ENCODE results near the gene CKAP5.

The CKAP5 gene

GRCh38 chr11:46845740-46846509 is at the start of gene CKAP5:
Gene CKAP5 (minus strand): TSS chr11:46846280. CDS start chr11:46821231, 25,049 bp downstream.
- peak; percentile 76 for DNase-seq (ENCODE audit: low read depth, low spot score)

- no peak for DNase-seq (ENCODE audit: low read depth, low spot score)
Observed at GRCh38 chr11:46895821-46896220, 49.7 kb upstream of the CKAP5 start.

GRCh38 chr11:46894961-46895360 is 48.9 kb upstream of the CKAP5 start:
- no peak for DNase-seq (ENCODE audit: low read depth, low spot score)

- DNase-seq (ENCODE audit: low read depth, low spot score), result no peak
Observed at GRCh38 chr11:46894506-46894905, 48.4 kb upstream of the CKAP5 start.

- DNase-seq (ENCODE audit: low read depth, low spot score), result no peak
Observed at GRCh38 chr11:46892838-46893237, 46.8 kb upstream of the CKAP5 start.

GRCh38 chr11:46892109-46892508 is 46.0 kb upstream of the CKAP5 start:
- DNase-seq (ENCODE audit: low read depth, low spot score), result no peak

- DNase-seq (ENCODE audit: low read depth, low spot score), result no peak
Observed at GRCh38 chr11:46890665-46891064, 44.6 kb upstream of the CKAP5 start.

- peak; percentile 56 for DNase-seq (ENCODE audit: low read depth, low spot score)
Observed at GRCh38 chr11:46889689-46890475, 43.8 kb upstream of the CKAP5 start.

- DNase-seq (ENCODE audit: low read depth, low spot score), result no peak
Observed at GRCh38 chr11:46889251-46889650, 43.2 kb upstream of the CKAP5 start.

GRCh38 chr11:46888636-46889035 is 42.6 kb upstream of the CKAP5 start:
- DNase-seq (ENCODE audit: low read depth, low spot score), result no peak

- DNase-seq (ENCODE audit: low read depth, low spot score), result no peak
Observed at GRCh38 chr11:46886211-46886610, 40.1 kb upstream of the CKAP5 start.

- no peak for DNase-seq (ENCODE audit: low read depth, low spot score)
Observed at GRCh38 chr11:46879056-46879585, 33.0 kb upstream of the CKAP5 start.

- DNase-seq (ENCODE audit: low read depth, low spot score), result no peak
Observed at GRCh38 chr11:46877580-46877979, 31.5 kb upstream of the CKAP5 start.

- DNase-seq (ENCODE audit: low read depth, low spot score), result no peak
Observed at GRCh38 chr11:46876471-46876870, 30.4 kb upstream of the CKAP5 start.

GRCh38 chr11:46874586-46874985 is 28.5 kb upstream of the CKAP5 start:
- DNase-seq (ENCODE audit: low read depth, low spot score), result no peak

GRCh38 chr11:46868912-46869311 is 22.8 kb upstream of the CKAP5 start:
- no peak for DNase-seq (ENCODE audit: low read depth, low spot score)

- no peak for DNase-seq (ENCODE audit: low read depth, low spot score)
Observed at GRCh38 chr11:46865340-46865739, 19.3 kb upstream of the CKAP5 start.

GRCh38 chr11:46860218-46860617 is 14.1 kb upstream of the CKAP5 start:
- no peak for DNase-seq (ENCODE audit: low read depth, low spot score)

GRCh38 chr11:46858920-46859546 is 13.0 kb upstream of the CKAP5 start:
- no peak for DNase-seq (ENCODE audit: low read depth, low spot score)

- DNase-seq (ENCODE audit: low read depth, low spot score), result no peak
Observed at GRCh38 chr11:46857666-46858065, 11.6 kb upstream of the CKAP5 start.

- DNase-seq (ENCODE audit: low read depth, low spot score), result no peak
Observed at GRCh38 chr11:46856605-46857343, 10.7 kb upstream of the CKAP5 start.

GRCh38 chr11:46855863-46856262 is 9.8 kb upstream of the CKAP5 start:
- no peak for DNase-seq (ENCODE audit: low read depth, low spot score)
